A673 (cell line): Measurements from ENCODE around the gene ITM2C. TPM values are rescaled to one million over a fixed set of nuclear protein-coding genes. Genes with fewer than 3 reads are reported as not detected.

ENCODE experiments used
- BruUV-seq: library from RNA; stranded (reverse); fragments of 400-500 nt; replicated peaks from 2 replicates; lab custom pipeline; 2021; lab: Mats Ljungman, UMichigan
- CTCF ChIA-PET: fragments of 300-600 bp; sonication (Branson Sonifier 250); formaldehyde crosslinking; loops from one replicate; lab custom pipeline; 2022; ENCODE audit warnings: antibody characterized with exemption; lab: Charles Lee
- POLR2A ChIA-PET: fragments of 300-600 bp; sonication (Branson Sonifier 250); formaldehyde crosslinking; loops from one replicate; lab custom pipeline; 2022; ENCODE audit warnings: antibody characterized with exemption; ENCODE audit not compliant: low non-redundant PET; lab: Charles Lee
- DNase-seq: peaks from one replicate; pipeline ENCODE4 v3.0.0-alpha.2; 2015; ENCODE audit warnings: low spot score
- H3K27ac ChIP-seq: fragments of 200-600 bp; sonication (generic); 2 replicates; pipeline ENCODE4 v1.5.1; 2016; ENCODE audit warnings: mixed run types, low read depth, mild to moderate bottlenecking, mixed read lengths, antibody characterized with exemption, low read length; ENCODE audit not compliant: poor library complexity, severe bottlenecking
- H3K27me3 ChIP-seq: fragments of 200-600 bp; sonication (generic); replicated peaks from 2 replicates; pipeline ENCODE4 v1.6.1; 2017; ENCODE audit warnings: mixed run types, low read depth, mild to moderate bottlenecking, mixed read lengths, antibody characterized with exemption, low read length; ENCODE audit not compliant: insufficient read depth, poor library complexity
- H3K36me3 ChIP-seq: fragments of 200-600 bp; sonication (generic); 2 replicates; pipeline ENCODE4 v1.6.1; 2016; ENCODE audit warnings: mixed run types, mild to moderate bottlenecking, mixed read lengths, antibody characterized with exemption, low read length; ENCODE audit not compliant: insufficient read depth, poor library complexity, severe bottlenecking
- H3K4me1 ChIP-seq: fragments of 200-600 bp; sonication (generic); 2 replicates; pipeline ENCODE4 v1.6.1; 2017; ENCODE audit warnings: mixed run types, mild to moderate bottlenecking, mixed read lengths, antibody characterized with exemption, low read length; ENCODE audit not compliant: insufficient read depth, poor library complexity, severe bottlenecking
- H3K4me3 ChIP-seq: fragments of 200-600 bp; sonication (generic); 2 replicates; pipeline ENCODE4 v1.5.1; 2016; ENCODE audit warnings: low read depth, mixed run types, mild to moderate bottlenecking, mixed read lengths, low read length; ENCODE audit not compliant: poor library complexity, severe bottlenecking
- H3K9me3 ChIP-seq: fragments of 200-600 bp; sonication (generic); 2 replicates; pipeline ENCODE4 v1.6.1; 2016; ENCODE audit warnings: mixed run types, low read depth, mild to moderate bottlenecking, mixed read lengths, antibody characterized with exemption, low read length; ENCODE audit not compliant: poor library complexity, severe bottlenecking
- CTCF ChIP-seq: fragments of 300-800, 200-600 bp; sonication (generic); conservative IDR thresholded peaks from 2 replicates; pipeline ENCODE4 v1.5.1; 2017; ENCODE audit warnings: low read depth, mild to moderate bottlenecking, antibody characterized with exemption, low read length, moderate library complexity, mixed read lengths
- EZH2 ChIP-seq: fragments of 200-600 bp; sonication (generic); IDR thresholded peaks from 2 replicates; pipeline ENCODE4 v1.6.1; 2017; ENCODE audit warnings: borderline replicate concordance, low read depth, mild to moderate bottlenecking, mixed read lengths, antibody characterized with exemption, low read length; ENCODE audit not compliant: poor library complexity, severe bottlenecking
- intact Hi-C: fragments of 100-400 bp; cut with micrococcal nuclease; formaldehyde crosslinking; loops from one replicate; pipeline ENCODE4 v1.10.0; 2022; ENCODE audit not compliant: unreplicated experiment
- total RNA-seq: library from RNA; stranded (reverse); gene quantifications from 2 replicates; pipeline ENCODE4 v1.2.3, GENCODE V29; 2021

The ITM2C gene
- total RNA-seq, 1 experiment from 2014 or later, result 283 TPM

GRCh38 chr2:230852113-230852512, 12.6 kb upstream of the ITM2C start:
- H3K9me3 ChIP-seq, result no peaks in the 10 kb centered on the region
- CTCF ChIA-PET, result no interaction called here
- H3K36me3 ChIP-seq, result no peaks in the 10 kb centered on the region
- H3K27ac ChIP-seq, result no peak overlapping the region
- intact Hi-C loops, result no loop called here
- no peaks in the 10 kb centered on the region for H3K4me1 ChIP-seq
- no peaks in the 10 kb centered on the region for H3K27me3 ChIP-seq
- no peak for TF ChIP-seq EZH2
- TF ChIP-seq CTCF, result no peak
- no peak overlapping the region for H3K4me3 ChIP-seq
- DNase-seq, result no peak
- no TSS peak for BruUV-seq
- POLR2A ChIA-PET, result interaction anchor here (0.6 kb wide), 1 partner anchor 11 kb away, joined by 3 read pairs; no protein-coding TSS in a partner anchor

DNA sequence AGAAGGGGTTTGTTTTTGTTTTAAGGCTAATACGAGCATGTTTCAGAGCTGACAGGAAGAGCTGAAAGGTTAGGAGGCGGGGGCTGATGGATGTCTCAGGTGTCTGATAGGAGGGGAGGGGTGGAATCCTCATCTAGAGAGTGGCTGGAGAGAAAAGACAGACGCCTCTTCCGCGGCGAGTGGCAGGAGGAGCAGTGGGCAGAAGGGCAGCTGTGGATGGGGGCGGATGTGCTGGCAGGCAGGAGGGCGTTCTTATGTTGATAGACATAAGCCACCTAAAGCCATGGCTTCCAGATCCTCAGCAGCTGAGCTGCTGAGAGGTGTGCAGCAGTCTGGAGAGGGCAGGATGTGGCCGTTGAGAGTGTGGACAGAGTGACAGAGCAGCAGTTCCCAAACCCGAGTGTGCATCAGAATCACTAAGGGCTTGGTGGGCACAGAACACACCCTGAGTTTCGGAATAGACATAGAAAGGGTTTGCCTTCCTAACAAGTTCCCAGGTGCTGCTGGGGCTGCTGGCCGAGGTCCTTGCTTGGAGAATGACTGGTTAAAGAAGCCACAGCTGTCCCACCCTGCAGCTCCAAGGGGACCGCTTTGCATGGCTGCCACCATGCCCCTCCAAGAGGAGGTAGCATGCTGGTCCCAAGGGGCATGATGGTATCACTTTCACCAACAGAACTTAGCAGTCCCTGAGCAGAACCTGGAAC, 3.0 kb upstream of the ITM2C start:
- intact Hi-C loops, result no loop called here
- Histone ChIP-seq H3K4me1 (peaks cover 15% of the 10 kb centered on the region), H3K27ac (no peak overlapping the region), H3K27me3 (peaks cover 7% of the 10 kb centered on the region), H3K9me3 (no peaks in the 10 kb centered on the region), H3K4me3 (no peak overlapping the region), H3K36me3 (no peaks in the 10 kb centered on the region)
- POLR2A ChIA-PET, result no interaction called here
- no peak for DNase-seq
- CTCF ChIA-PET, result no interaction called here
- TF ChIP-seq CTCF (no peak), EZH2 (no peak)
- BruUV-seq, result no TSS peak

DNA sequence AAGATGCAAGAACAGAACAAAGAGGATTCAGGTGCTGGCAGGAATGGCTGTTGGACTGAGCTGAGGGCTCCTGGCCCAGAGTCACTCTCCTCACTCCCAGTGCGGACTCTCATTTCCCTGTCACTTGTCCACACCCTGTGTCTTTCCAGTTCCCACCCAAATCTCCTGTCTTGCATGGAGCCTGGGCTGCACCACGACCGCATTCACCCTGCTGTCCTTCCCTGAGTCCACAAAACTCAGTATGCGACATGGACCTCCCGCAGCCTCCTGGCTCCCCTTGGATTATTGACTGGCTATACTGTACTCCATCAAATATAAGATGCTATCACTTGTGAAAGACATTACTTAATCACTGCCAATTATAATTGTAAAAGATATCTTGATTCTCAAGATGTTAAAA, 2.5 kb upstream of the ITM2C start:
- Histone ChIP-seq H3K27me3 (peaks cover 7% of the 10 kb centered on the region), H3K27ac (no peak overlapping the region), H3K36me3 (no peaks in the 10 kb centered on the region), H3K9me3 (no peaks in the 10 kb centered on the region), H3K4me3 (no peak overlapping the region), H3K4me1 (peaks cover 21% of the 10 kb centered on the region)
- CTCF ChIA-PET, result no interaction called here
- no TSS peak for BruUV-seq
- intact Hi-C loops, result no loop called here
- POLR2A ChIA-PET, result no interaction called here
- no peak for TF ChIP-seq EZH2
- TF ChIP-seq CTCF, result no peak
- no peak for DNase-seq
